Neural progenitor cell (in vitro differentiated cells): Measurements from ENCODE around the gene CTRB1. TPM values are rescaled to one million over a fixed set of nuclear protein-coding genes. Genes with fewer than 3 reads are reported as not detected.
"Not testable (repeated sequence)": the region's sequence is repeated elsewhere in the genome, so short reads cannot be mapped to it uniquely, and the experiment has no call there.

Source experiments
- DNase-seq: peaks from one replicate; pipeline ENCODE4 v3.0.0-alpha.2; 2016; ENCODE audit warnings: low spot score
- H2AFZ ChIP-seq: fragments of 200-600 bp; sonication (generic); replicated peaks from 2 replicates; pipeline ENCODE4 v1.6.1; 2016; ENCODE audit warnings: antibody characterized with exemption
- H3F3A ChIP-seq: fragments of 200-600 bp; sonication (generic); 2 replicates; pipeline ENCODE4 v1.6.1; 2016; ENCODE audit warnings: antibody characterized with exemption, low read depth
- H3K27ac ChIP-seq: fragments of 200-600 bp; sonication (generic); 2 replicates; pipeline ENCODE4 v1.5.1; 2016; ENCODE audit warnings: mild to moderate bottlenecking
- H3K27me3 ChIP-seq: fragments of 200-600 bp; sonication (generic); 2 replicates; pipeline ENCODE4 v1.6.1; 2016; ENCODE audit warnings: mild to moderate bottlenecking, moderate library complexity
- H3K36me3 ChIP-seq: fragments of 200-600 bp; sonication (generic); 2 replicates; pipeline ENCODE4 v1.5.1; 2016
- H3K4me1 ChIP-seq: fragments of 200-600 bp; sonication (generic); 2 replicates; pipeline ENCODE4 v1.6.1; 2016; ENCODE audit warnings: mixed run types
- H3K4me2 ChIP-seq: fragments of 200-600 bp; sonication (generic); 2 replicates; pipeline ENCODE4 v1.6.1; 2016
- H3K4me3 ChIP-seq: fragments of 200-600 bp; sonication (generic); 2 replicates; pipeline ENCODE4 v1.5.1; 2016
- H3K79me2 ChIP-seq: fragments of 200-600 bp; sonication (generic); 2 replicates; pipeline ENCODE4 v1.6.1; 2016; ENCODE audit warnings: low read depth
- H3K9ac ChIP-seq: fragments of 200-600 bp; sonication (generic); 2 replicates; pipeline ENCODE4 v1.6.1; 2016
- H3K9me3 ChIP-seq: fragments of 200-600 bp; sonication (generic); 2 replicates; pipeline ENCODE4 v1.5.1; 2016; ENCODE audit warnings: low read depth
- H4K20me1 ChIP-seq: fragments of 200-600 bp; sonication (generic); 2 replicates; pipeline ENCODE4 v1.6.1; 2016; ENCODE audit warnings: low read depth
- H3K27ac Mint-ChIP-seq: 3 replicates; pipeline ENCODE4 v1.8.0; 2021; ENCODE audit warnings: mixed read lengths
- H3K27me3 Mint-ChIP-seq: 2 replicates; pipeline ENCODE4 v1.8.0; 2022; ENCODE audit warnings: low read depth, mild to moderate bottlenecking, inconsistent platforms, moderate library complexity, mixed read lengths; ENCODE audit not compliant: insufficient read depth
- H3K36me3 Mint-ChIP-seq: 3 replicates; pipeline ENCODE4 v1.8.0; 2021; ENCODE audit warnings: mixed read lengths
- H3K4me1 Mint-ChIP-seq: 3 replicates; pipeline ENCODE4 v1.8.0; 2021; ENCODE audit warnings: mixed read lengths
- H3K4me3 Mint-ChIP-seq: 3 replicates; pipeline ENCODE4 v1.8.0; 2021; ENCODE audit warnings: mild to moderate bottlenecking, moderate library complexity, mixed read lengths
- H3K9me3 Mint-ChIP-seq: 3 replicates; pipeline ENCODE4 v1.8.0; 2020; ENCODE audit warnings: mixed read lengths
- EZH2 ChIP-seq: fragments of 200-600 bp; sonication (generic); IDR thresholded peaks from 2 replicates; pipeline ENCODE4 v1.6.1; 2017; ENCODE audit warnings: antibody characterized with exemption, mild to moderate bottlenecking, moderate library complexity
- EZH2phosphoT487 ChIP-seq: fragments of 200-600 bp; sonication (generic); IDR thresholded peaks from 2 replicates; pipeline ENCODE4 v1.6.1; 2017; ENCODE audit warnings: antibody characterized with exemption
- total RNA-seq: library from RNA; depleted of rRNA; stranded (reverse); fragments of >200 nt; gene quantifications from 2 replicates; pipeline ENCODE4 v1.2.3, GENCODE V29; 2015; ENCODE audit warnings: low replicate concordance
- TF ChIP-seq, protein P1 (sequence below): fragments of 200-600 bp; sonication (generic); IDR thresholded peaks from 2 replicates; pipeline ENCODE4 v1.5.1; 2017; ENCODE audit warnings: antibody characterized with exemption, mild to moderate bottlenecking

The CTRB1 gene
- total RNA-seq, 1 donor from 2014 or later, result not detected

- DNase-seq, H3K9ac ChIP-seq, H3K4me1 ChIP-seq, H3K27ac ChIP-seq, H3K36me3 ChIP-seq, H3K27ac Mint-ChIP-seq, H3K36me3 Mint-ChIP-seq, H3K79me2 ChIP-seq, H3F3A ChIP-seq, H3K9me3 Mint-ChIP-seq, H3K4me3 Mint-ChIP-seq, H3K4me1 Mint-ChIP-seq, H4K20me1 ChIP-seq, H3K4me3 ChIP-seq, H3K9me3 ChIP-seq, H3K27me3 ChIP-seq, H3K4me2 ChIP-seq, H2AFZ ChIP-seq, H3K27me3 Mint-ChIP-seq: not testable (repeated sequence)
Measured at GRCh38 chr16:75205961-75206748, 12.6 kb upstream of the CTRB1 start.

DNA sequence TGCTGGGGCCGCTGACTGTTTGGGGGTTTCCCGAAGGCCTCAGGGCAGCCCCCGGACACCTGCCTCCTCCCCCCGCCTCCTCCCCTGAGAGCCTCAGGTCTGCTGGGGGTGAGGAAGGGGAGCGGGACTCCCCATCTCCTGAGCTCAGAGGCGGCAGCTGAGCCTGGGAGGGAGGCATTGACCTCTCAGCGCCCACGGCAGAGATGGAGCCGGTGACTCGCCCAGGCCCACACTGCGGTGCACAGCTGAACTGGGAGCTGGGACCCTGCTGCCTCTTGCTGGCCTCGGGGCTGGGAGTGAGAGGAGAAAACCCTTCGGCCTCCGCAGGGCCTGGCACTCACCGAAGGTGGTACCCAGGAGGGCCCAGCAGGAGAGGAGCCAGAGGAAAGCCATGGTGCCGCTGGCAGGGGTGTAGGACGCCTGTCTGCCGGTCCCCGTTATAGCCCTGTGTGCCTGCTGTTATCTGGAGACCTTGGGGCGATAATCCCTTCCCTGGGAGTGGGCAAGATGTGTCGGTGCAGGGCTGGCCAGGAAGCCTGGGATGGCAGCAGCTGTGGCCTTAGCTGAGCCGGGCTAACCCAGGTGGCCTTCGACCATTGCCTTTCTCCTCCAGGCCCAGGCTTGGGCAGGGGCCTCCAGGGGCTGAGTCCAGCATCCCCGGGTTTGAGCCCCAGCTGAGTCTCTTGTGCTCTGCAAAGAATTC is 11.9 kb upstream of the CTRB1 start, which contains the start of gene CTRB2:
Gene CTRB2 (minus strand): TSS at position 413 of the 703 bp plus-strand sequence. CDS start 20 bp downstream, at position 393.
- Mint-ChIP-seq H3K27ac (no peak within 1 kb of the TSS), H3K36me3 (no peaks in the 10 kb centered on the region), H3K4me3 (no peak within 1 kb of the TSS), H3K9me3 (no peaks in the 10 kb centered on the region), H3K27me3 (peaks cover 6% of the 10 kb centered on the region), H3K4me1 (peaks cover 7% of the 10 kb centered on the region)
- DNase-seq, result no peak
- H3K4me3 ChIP-seq, result no peak within 1 kb of the TSS
- no peaks in the 10 kb centered on the region for H3K36me3 ChIP-seq
- no peak within 1 kb of the TSS for H3K9ac ChIP-seq
- TF ChIP-seq EZH2 (no peak), EZH2phosphoT487 (no peak)
- TF ChIP-seq, protein P1, sequence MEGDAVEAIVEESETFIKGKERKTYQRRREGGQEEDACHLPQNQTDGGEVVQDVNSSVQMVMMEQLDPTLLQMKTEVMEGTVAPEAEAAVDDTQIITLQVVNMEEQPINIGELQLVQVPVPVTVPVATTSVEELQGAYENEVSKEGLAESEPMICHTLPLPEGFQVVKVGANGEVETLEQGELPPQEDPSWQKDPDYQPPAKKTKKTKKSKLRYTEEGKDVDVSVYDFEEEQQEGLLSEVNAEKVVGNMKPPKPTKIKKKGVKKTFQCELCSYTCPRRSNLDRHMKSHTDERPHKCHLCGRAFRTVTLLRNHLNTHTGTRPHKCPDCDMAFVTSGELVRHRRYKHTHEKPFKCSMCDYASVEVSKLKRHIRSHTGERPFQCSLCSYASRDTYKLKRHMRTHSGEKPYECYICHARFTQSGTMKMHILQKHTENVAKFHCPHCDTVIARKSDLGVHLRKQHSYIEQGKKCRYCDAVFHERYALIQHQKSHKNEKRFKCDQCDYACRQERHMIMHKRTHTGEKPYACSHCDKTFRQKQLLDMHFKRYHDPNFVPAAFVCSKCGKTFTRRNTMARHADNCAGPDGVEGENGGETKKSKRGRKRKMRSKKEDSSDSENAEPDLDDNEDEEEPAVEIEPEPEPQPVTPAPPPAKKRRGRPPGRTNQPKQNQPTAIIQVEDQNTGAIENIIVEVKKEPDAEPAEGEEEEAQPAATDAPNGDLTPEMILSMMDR, result no peak
- no peak within 1 kb of the TSS for H3K4me2 ChIP-seq
- no peak within 1 kb of the TSS for H2AFZ ChIP-seq
- no peak within 1 kb of the TSS for H3K27ac ChIP-seq
- H3K4me1 ChIP-seq, result no peaks in the 10 kb centered on the region
- no peaks in the 10 kb centered on the region for H3K79me2 ChIP-seq
- H3K27me3 ChIP-seq, result no peaks in the 10 kb centered on the region
- no peaks in the 10 kb centered on the region for H3K9me3 ChIP-seq
- H3F3A ChIP-seq, result no peaks in the 10 kb centered on the region
- no peaks in the 10 kb centered on the region for H4K20me1 ChIP-seq

- Histone ChIP-seq H3K4me1 (no peaks in the 10 kb centered on the region), H3K27ac (no peak overlapping the region), H3K27me3 (no peaks in the 10 kb centered on the region), H3K4me3 (no peak overlapping the region), H2AFZ (no peak overlapping the region), H3K4me2 (no peak overlapping the region), H3F3A (no peaks in the 10 kb centered on the region), H3K36me3 (no peaks in the 10 kb centered on the region), H3K79me2 (no peaks in the 10 kb centered on the region), H3K9me3 (no peaks in the 10 kb centered on the region), H3K9ac (no peak overlapping the region), H4K20me1 (no peaks in the 10 kb centered on the region)
- Mint-ChIP-seq H3K9me3 (no peaks in the 10 kb centered on the region), H3K4me1 (peaks cover 13% of the 10 kb centered on the region), H3K36me3 (no peaks in the 10 kb centered on the region), H3K27me3 (peaks cover 10% of the 10 kb centered on the region), H3K4me3 (no peak overlapping the region), H3K27ac (no peak overlapping the region)
- TF ChIP-seq, protein P1, result no peak
- TF ChIP-seq EZH2phosphoT487, result no peak
- no peak for TF ChIP-seq EZH2
- no peak for DNase-seq
Measured at GRCh38 chr16:75207831-75208230, 11.0 kb upstream of the CTRB1 start.
